IPS-NIHi11 (cell line): ENCODE data around the gene ACOT11.

Experiments used
- DNase-seq: peaks from one replicate; pipeline ENCODE4 v3.0.0; 2012; ENCODE audit warnings: mixed read lengths, low spot score

ACOT11 gene

GRCh38 chr1:54564312-54565112 lies 16.5 kb downstream of the ACOT11 start:
- DNase-seq: peak; percentile 67

GRCh38 chr1:54565113-54565501 lies 17.1 kb downstream of the ACOT11 start:
- DNase-seq: no peak

- DNase-seq: no peak
Measured at GRCh38 chr1:54566438-54567141, 18.6 kb downstream of the ACOT11 start.

- DNase-seq: no peak
Measured at GRCh38 chr1:54567961-54568360, 19.9 kb downstream of the ACOT11 start.

GRCh38 chr1:54569339-54569738 lies 21.3 kb downstream of the ACOT11 start:
- no peak for DNase-seq

- DNase-seq: no peak
Measured at GRCh38 chr1:54570161-54570560, 22.1 kb downstream of the ACOT11 start.

- DNase-seq: no peak
Measured at GRCh38 chr1:54571326-54571725, 23.3 kb downstream of the ACOT11 start.

- peak; percentile 66 for DNase-seq
Measured at GRCh38 chr1:54571803-54572541, 23.9 kb downstream of the ACOT11 start.

GRCh38 chr1:54572542-54572850 lies 24.5 kb downstream of the ACOT11 start:
- no peak for DNase-seq

GRCh38 chr1:54574158-54574778 lies 26.2 kb downstream of the ACOT11 start:
- DNase-seq: no peak

- DNase-seq: no peak
Measured at GRCh38 chr1:54575161-54575560, 27.1 kb downstream of the ACOT11 start.

- DNase-seq: no peak
Measured at GRCh38 chr1:54575605-54576290, 27.7 kb downstream of the ACOT11 start.

GRCh38 chr1:54577612-54578011 lies 29.6 kb downstream of the ACOT11 start:
- no peak for DNase-seq

- DNase-seq: no peak
Measured at GRCh38 chr1:54579337-54579781, 31.3 kb downstream of the ACOT11 start.

GRCh38 chr1:54580856-54581550 lies 33.0 kb downstream of the ACOT11 start:
- DNase-seq: no peak

GRCh38 chr1:54581621-54582035 lies 33.6 kb downstream of the ACOT11 start:
- DNase-seq: peak; percentile 84

- DNase-seq: peak; percentile 75
Measured at GRCh38 chr1:54582566-54583306, 34.7 kb downstream of the ACOT11 start.

GRCh38 chr1:54583307-54583686 lies 35.3 kb downstream of the ACOT11 start:
- DNase-seq: no peak

- DNase-seq: no peak
Measured at GRCh38 chr1:54583871-54584270, 35.8 kb downstream of the ACOT11 start.

GRCh38 chr1:54584575-54584974 lies 36.5 kb downstream of the ACOT11 start:
- no peak for DNase-seq
